GM12878 (cell line): Measurements from ENCODE around the gene OS9. TPM values are rescaled to one million over a fixed set of nuclear protein-coding genes. Genes with fewer than 3 reads are reported as not detected.

ENCODE experiments used
- BCL3 ChIP-seq: IDR thresholded peaks from 2 replicates; pipeline ENCODE4 v1.6.1; 2011; ENCODE audit warnings: borderline replicate concordance, low read depth, mild to moderate bottlenecking, moderate library complexity, low read length; ENCODE audit not compliant: insufficient read depth, poor library complexity, severe bottlenecking
- BRCA1 ChIP-seq: IDR thresholded peaks from 2 replicates; pipeline ENCODE4 v1.6.1; 2011; ENCODE audit warnings: low read depth, low read length, improper control_type of control experiment
- CBX3 ChIP-seq: fragments of 200-600 bp; sonication (generic); IDR thresholded peaks from 2 replicates; pipeline ENCODE4 v1.6.1; 2016; ENCODE audit warnings: low read depth, borderline replicate concordance
- CBX5 ChIP-seq: sonication (generic); IDR thresholded peaks from 2 replicates; pipeline ENCODE4 v1.6.1; 2016; ENCODE audit warnings: low read depth, moderate library complexity, mild to moderate bottlenecking, inconsistent platforms
- ETV6 ChIP-seq, 2 experiments: fragments of 450-650 bp in 1 of 2; IDR thresholded peaks in 1 of 2; conservative IDR thresholded peaks in 1 of 2; 2 replicates each; pipeline ENCODE4 v1.6.1; 2014; ENCODE audit warnings: antibody characterized with exemption in 1 of 2, borderline replicate concordance in 1 of 2, low read depth in 1 of 2, mild to moderate bottlenecking in 1 of 2, moderate library complexity in 1 of 2
- HCFC1 ChIP-seq: fragments of 150-350 bp; IDR thresholded peaks from 2 replicates; pipeline ENCODE4 v1.6.1; 2014; ENCODE audit warnings: low read length
- HDAC2 ChIP-seq: fragments of 200-600 bp; sonication (generic); IDR thresholded peaks from 2 replicates; pipeline ENCODE4 v1.6.1; 2017
- HDGF ChIP-seq: fragments of 450-650 bp; IDR thresholded peaks from 2 replicates; pipeline ENCODE4 v1.6.1; 2016; ENCODE audit warnings: antibody characterized with exemption
- IKZF1 ChIP-seq: fragments of 450-650 bp; conservative IDR thresholded peaks from 2 replicates; pipeline ENCODE4 v1.6.1; 2017; ENCODE audit warnings: antibody characterized with exemption, mild to moderate bottlenecking
- IRF3 ChIP-seq: fragments of 450-650 bp; IDR thresholded peaks from 2 replicates; pipeline ENCODE4 v1.6.1; 2014; ENCODE audit warnings: mild to moderate bottlenecking
- IRF4 ChIP-seq: IDR thresholded peaks from 2 replicates; pipeline ENCODE4 v1.6.1; 2011; ENCODE audit warnings: low read depth, low read length
- MTA2 ChIP-seq: fragments of 450-650 bp; IDR thresholded peaks from 2 replicates; pipeline ENCODE4 v1.6.1; 2016; ENCODE audit warnings: low read depth, mild to moderate bottlenecking, moderate library complexity
- NBN ChIP-seq: fragments of 450-650 bp; IDR thresholded peaks from 2 replicates; pipeline ENCODE4 v1.6.1; 2016
- NFYB ChIP-seq: IDR thresholded peaks from 2 replicates; pipeline ENCODE4 v1.6.1; 2011; ENCODE audit warnings: low read depth, mild to moderate bottlenecking, low read length, improper control_type of control experiment, moderate library complexity; ENCODE audit not compliant: insufficient read depth
- NR2C1 ChIP-seq: fragments of 450-650 bp; IDR thresholded peaks from 2 replicates; pipeline ENCODE4 v1.6.1; 2017; ENCODE audit warnings: antibody characterized with exemption, mild to moderate bottlenecking, moderate library complexity
- NRF1 ChIP-seq: conservative IDR thresholded peaks from 2 replicates; pipeline ENCODE4 v1.6.1; 2011; ENCODE audit warnings: mild to moderate bottlenecking, low read depth, low read length, improper control_type of control experiment
- PML ChIP-seq: IDR thresholded peaks from 2 replicates; pipeline ENCODE4 v1.6.1; 2012; ENCODE audit warnings: low read length, inconsistent platforms
- POLR2AphosphoS5 ChIP-seq: IDR thresholded peaks from 2 replicates; pipeline ENCODE4 v1.6.1; 2011; ENCODE audit warnings: mild to moderate bottlenecking, low read length, inconsistent platforms
- RB1 ChIP-seq: fragments of 450-650 bp; formaldehyde crosslinking; IDR thresholded peaks from 2 replicates; pipeline ENCODE4 v1.6.1; 2017; ENCODE audit warnings: mild to moderate bottlenecking, borderline replicate concordance
- RELA ChIP-seq: fragments of 450-650 bp; IDR thresholded peaks from 2 replicates; pipeline ENCODE4 v1.8.0; 2014; ENCODE audit warnings: borderline replicate concordance; ENCODE audit not compliant: partially characterized antibody
- SKIL ChIP-seq: fragments of 450-650 bp; IDR thresholded peaks from 2 replicates; pipeline ENCODE4 v1.6.1; 2017; ENCODE audit warnings: mild to moderate bottlenecking, low read depth, inconsistent platforms; ENCODE audit not compliant: poor library complexity, severe bottlenecking
- SUPT20H ChIP-seq: IDR thresholded peaks from 2 replicates; pipeline ENCODE4 v1.6.1; 2011; ENCODE audit warnings: low read depth, mild to moderate bottlenecking, low read length, moderate library complexity, borderline replicate concordance; ENCODE audit not compliant: control insufficient read depth
- TAF1 ChIP-seq: IDR thresholded peaks from 2 replicates; pipeline ENCODE4 v1.6.1; 2011; ENCODE audit warnings: mild to moderate bottlenecking, low read depth, low read length, borderline replicate concordance
- TCF7 ChIP-seq: IDR thresholded peaks from 2 replicates; pipeline ENCODE4 v1.6.1; 2014; ENCODE audit warnings: antibody characterized with exemption, borderline replicate concordance
- ZNF207 ChIP-seq: fragments of 450-650 bp; IDR thresholded peaks from 2 replicates; pipeline ENCODE4 v1.6.1; 2014; ENCODE audit warnings: antibody characterized with exemption, mild to moderate bottlenecking, borderline replicate concordance
- ZNF384 ChIP-seq: IDR thresholded peaks from 2 replicates; pipeline ENCODE4 v1.6.1; 2012; ENCODE audit warnings: low read depth, mild to moderate bottlenecking, low read length, improper control_type of control experiment, borderline replicate concordance
- ZSCAN29 ChIP-seq: fragments of 450-650 bp; IDR thresholded peaks from 2 replicates; pipeline ENCODE4 v1.6.1; 2017; ENCODE audit warnings: mild to moderate bottlenecking, moderate library complexity
- ZZZ3 ChIP-seq: IDR thresholded peaks from 2 replicates; pipeline ENCODE4 v1.6.1; 2011; ENCODE audit warnings: low read depth; ENCODE audit not compliant: control insufficient read depth, insufficient read length
- polyA plus RNA-seq, 11 experiments: library from polyadenylated mRNA; depleted of rRNA in 4 of 11; unstranded in 6 of 11; stranded (reverse) in 5 of 11; fragments of >200 nt; fragmentation: Nextera tagmentation in 4 of 11; fragmentation: Illumina TruSeq in 1 of 11; extraction: Ambion mirVana in 4 of 11; extraction: Trizol in 1 of 11; gene quantifications; 1 replicate in 1 of 11; 2 replicates in 10 of 11; pipeline versions ENCODE4 v1.2.1 to v1.2.3, GENCODE V29; 2011 to 2016; ENCODE audit warnings: inconsistent platforms in 2 of 11, missing spikeins in 2 of 11, low read depth in 1 of 11
- total RNA-seq, 4 experiments: library from RNA; depleted of rRNA in 3 of 4; stranded (reverse); fragments of >200 nt in 3 of 4; fragmentation: Illumina TruSeq in 1 of 4; extraction: Trizol in 1 of 4; gene quantifications; 2 replicates each; pipeline versions ENCODE4 v1.2.1 to v1.2.3, GENCODE V29; 2013 to 2021

The OS9 gene
- total and polyA plus RNA-seq, 10 of the 15 experiments (the other 5 are each of a cell fraction or from before 2014, with no cell fraction given), result 5.2 to 106 (median 79.1) TPM

GRCh38 chr12:57744194-57744776 is 50.4 kb downstream of the OS9 start (continued):
- no peak for TF ChIP-seq SKIL
- TF ChIP-seq BRCA1, result no peak
- no peak for TF ChIP-seq NFYB
- peak; percentile 43; the same call in 1 of the 2 replicates for TF ChIP-seq MTA2
- TF ChIP-seq CBX5, result no peak
- TF ChIP-seq RELA, result no peak
- no peak for TF ChIP-seq NR2C1
- TF ChIP-seq ZNF207, result no peak
- no peak for TF ChIP-seq ETV6 (conservative IDR thresholded peaks at IDR 0.05 in 1 of 2, IDR thresholded peaks at IDR 0.05 in 1 of 2; ENCODE audit: borderline replicate concordance in 1 of 2, low read depth in 1 of 2)
- no peak for TF ChIP-seq POLR2AphosphoS5
- TF ChIP-seq ZZZ3, result no peak
- TF ChIP-seq RB1, result peak; percentile 56; the same call in 1 of the 2 replicates
- TF ChIP-seq CBX3, result no peak
- TF ChIP-seq HCFC1, result no peak
- no peak for TF ChIP-seq NRF1
- TF ChIP-seq PML, result no peak
- no peak for TF ChIP-seq BCL3
- no peak for TF ChIP-seq SUPT20H
- TF ChIP-seq TCF7, result no peak
- TF ChIP-seq TAF1, result no peak
- TF ChIP-seq HDGF, result no peak
- TF ChIP-seq IRF4, result no peak
- TF ChIP-seq HDAC2, result no peak
- peak; percentile 97 for TF ChIP-seq NBN
- no peak for TF ChIP-seq IRF3
- no peak for TF ChIP-seq ZSCAN29
- no peak; the same call in 1 of the 2 replicates for TF ChIP-seq IKZF1
- no peak for TF ChIP-seq ZNF384
